Lower leg skin (tissue), 3 donors: ENCODE measurements around the gene DLG2.

Source experiments
- POLR2A ChIP-seq, 2 donors: fragments of 450-650 bp; IDR thresholded peaks; one replicate each; pipeline ENCODE4 v1.6.1; 2016 to 2017; ENCODE audit warnings: antibody characterized with exemption in 2 of 2, mild to moderate bottlenecking in 1 of 2, moderate library complexity in 1 of 2
- TF ChIP-seq, protein P1 (sequence below), 3 donors: fragments of 450-650 bp; IDR thresholded peaks; one replicate each; pipeline ENCODE4 v1.5.1; 2016; ENCODE audit warnings: antibody characterized with exemption in 3 of 3, mild to moderate bottlenecking in 3 of 3, moderate library complexity in 2 of 3

GRCh38 chr11:85385547-85385946, 241.6 kb downstream of the DLG2 start:
- TF ChIP-seq, protein P1, sequence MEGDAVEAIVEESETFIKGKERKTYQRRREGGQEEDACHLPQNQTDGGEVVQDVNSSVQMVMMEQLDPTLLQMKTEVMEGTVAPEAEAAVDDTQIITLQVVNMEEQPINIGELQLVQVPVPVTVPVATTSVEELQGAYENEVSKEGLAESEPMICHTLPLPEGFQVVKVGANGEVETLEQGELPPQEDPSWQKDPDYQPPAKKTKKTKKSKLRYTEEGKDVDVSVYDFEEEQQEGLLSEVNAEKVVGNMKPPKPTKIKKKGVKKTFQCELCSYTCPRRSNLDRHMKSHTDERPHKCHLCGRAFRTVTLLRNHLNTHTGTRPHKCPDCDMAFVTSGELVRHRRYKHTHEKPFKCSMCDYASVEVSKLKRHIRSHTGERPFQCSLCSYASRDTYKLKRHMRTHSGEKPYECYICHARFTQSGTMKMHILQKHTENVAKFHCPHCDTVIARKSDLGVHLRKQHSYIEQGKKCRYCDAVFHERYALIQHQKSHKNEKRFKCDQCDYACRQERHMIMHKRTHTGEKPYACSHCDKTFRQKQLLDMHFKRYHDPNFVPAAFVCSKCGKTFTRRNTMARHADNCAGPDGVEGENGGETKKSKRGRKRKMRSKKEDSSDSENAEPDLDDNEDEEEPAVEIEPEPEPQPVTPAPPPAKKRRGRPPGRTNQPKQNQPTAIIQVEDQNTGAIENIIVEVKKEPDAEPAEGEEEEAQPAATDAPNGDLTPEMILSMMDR (IDR thresholded peaks at IDR 0.05) = no peak
- TF ChIP-seq POLR2A (IDR thresholded peaks at IDR 0.05) = no peak
